HepG2 (cell line): ENCODE measurements around the gene KTI12. TPM values are rescaled to one million over a fixed set of nuclear protein-coding genes. Genes with fewer than 3 reads are reported as not detected.

Source experiments
- BCLAF1 ChIP-seq: fragments of 450-650 bp; IDR thresholded peaks from 2 replicates; pipeline ENCODE4 v1.6.1; 2017; ENCODE audit warnings: mild to moderate bottlenecking
- BRCA1 ChIP-seq: sonication (generic); formaldehyde crosslinking; IDR thresholded peaks from 2 replicates; pipeline ENCODE4 v1.4.0; 2020; ENCODE audit warnings: missing genetic modification reagents
- CHD2 ChIP-seq: IDR thresholded peaks from 2 replicates; pipeline ENCODE4 v1.6.1; 2011; ENCODE audit warnings: low read depth, low read length, improper control_type of control experiment
- HCFC1 ChIP-seq: fragments of 150-350 bp; IDR thresholded peaks from 2 replicates; pipeline ENCODE4 v1.6.1; 2014; ENCODE audit warnings: low read depth, low read length
- HDAC1 ChIP-seq: sonication (generic); formaldehyde crosslinking; IDR thresholded peaks from 2 replicates; pipeline ENCODE4 v1.5.1; 2020; ENCODE audit warnings: mild to moderate bottlenecking, missing genetic modification reagents
- MAFF ChIP-seq: IDR thresholded peaks from 2 replicates; pipeline ENCODE4 v1.6.1; 2011; ENCODE audit warnings: low read depth, low read length, improper control_type of control experiment
- NFYC ChIP-seq: IDR thresholded peaks from 2 replicates; pipeline ENCODE4 v1.6.1; 2016; ENCODE audit warnings: missing genetic modification reagents, missing compliant biosample characterization
- RELA ChIP-seq: sonication (generic); formaldehyde crosslinking; IDR thresholded peaks from 2 replicates; pipeline ENCODE4 v1.4.0; 2020; ENCODE audit warnings: missing genetic modification reagents
- RFX3 ChIP-seq: IDR thresholded peaks from 2 replicates; pipeline ENCODE4 v1.6.1; 2016; ENCODE audit warnings: missing biosample characterization, missing genetic modification reagents
- RFXAP ChIP-seq: sonication (generic); formaldehyde crosslinking; IDR thresholded peaks from 2 replicates; pipeline ENCODE4 v1.4.0; 2020; ENCODE audit warnings: missing genetic modification reagents, borderline replicate concordance
- SIX4 ChIP-seq: sonication (generic); formaldehyde crosslinking; IDR thresholded peaks from 2 replicates; pipeline ENCODE4 v1.4.0; 2020; ENCODE audit warnings: missing genetic modification reagents
- ZNF33A ChIP-seq: sonication (generic); formaldehyde crosslinking; IDR thresholded peaks from 2 replicates; pipeline ENCODE4 v1.5.1; 2020; ENCODE audit warnings: missing genetic modification reagents, mild to moderate bottlenecking, moderate library complexity, borderline replicate concordance
- ZNF547 ChIP-seq: sonication (generic); formaldehyde crosslinking; IDR thresholded peaks from 2 replicates; pipeline ENCODE4 v1.5.1; 2020; ENCODE audit warnings: mild to moderate bottlenecking, missing genetic modification reagents
- ZNF660 ChIP-seq: sonication (generic); formaldehyde crosslinking; IDR thresholded peaks from 2 replicates; pipeline ENCODE4 v1.5.1; 2020; ENCODE audit warnings: mild to moderate bottlenecking, low read depth, missing genetic modification reagents, borderline replicate concordance
- ZNF737 ChIP-seq: sonication (generic); formaldehyde crosslinking; IDR thresholded peaks from 2 replicates; pipeline ENCODE4 v1.5.0; 2020; ENCODE audit warnings: missing genetic modification reagents, mild to moderate bottlenecking, borderline replicate concordance
- ZNF773 ChIP-seq: sonication (generic); formaldehyde crosslinking; IDR thresholded peaks from 2 replicates; pipeline ENCODE4 v1.4.0; 2020; ENCODE audit warnings: missing genetic modification reagents, borderline replicate concordance
- polyA plus RNA-seq, 8 experiments: library from polyadenylated mRNA; depleted of rRNA in 3 of 8; stranded (reverse) in 7 of 8; unstranded in 1 of 8; fragments of >200 nt; fragmentation: Illumina TruSeq in 4 of 8; extraction: Trizol in 4 of 8; gene quantifications; 2 replicates each; pipeline versions ENCODE4 v1.2.1 to v1.2.3, GENCODE V29; 2011 to 2016; ENCODE audit warnings: low read depth in 4 of 8, missing spikeins in 1 of 8, mixed read lengths in 1 of 8; ENCODE audit not compliant: insufficient read depth in 1 of 8
- total RNA-seq, 5 experiments: library from RNA; depleted of rRNA; stranded (reverse); fragments of >200 nt; fragmentation: Illumina TruSeq; extraction: Trizol; gene quantifications; 2 replicates each; pipeline ENCODE4 v1.2.3, GENCODE V29; 2016; ENCODE audit warnings: low read depth in 1 of 5
- TF ChIP-seq, protein P1 (sequence below): sonication (generic); formaldehyde crosslinking; IDR thresholded peaks from 2 replicates; pipeline ENCODE4 v1.8.0; 2022; ENCODE audit warnings: missing genetic modification reagents, mild to moderate bottlenecking, borderline replicate concordance
- TF ChIP-seq, protein P2 (sequence below): sonication (generic); formaldehyde crosslinking; conservative IDR thresholded peaks from 2 replicates; pipeline ENCODE4 v1.4.0; 2020; ENCODE audit warnings: missing genetic modification reagents
- TF ChIP-seq, protein P3 (sequence below): sonication (generic); formaldehyde crosslinking; IDR thresholded peaks from 2 replicates; pipeline ENCODE4 v1.5.0; 2020; ENCODE audit warnings: missing genetic modification reagents, mild to moderate bottlenecking, borderline replicate concordance
- TF ChIP-seq, protein P4 (sequence below): IDR thresholded peaks from 2 replicates; pipeline ENCODE4 v1.6.1; 2016; ENCODE audit warnings: low read depth, control low read depth
- TF ChIP-seq, protein P5 (sequence below): sonication (generic); formaldehyde crosslinking; IDR thresholded peaks from 2 replicates; pipeline ENCODE4 v1.8.1; 2023; ENCODE audit warnings: missing genetic modification reagents, inconsistent platforms, borderline replicate concordance

KTI12 gene
- total and polyA plus RNA-seq, 2 of the 13 experiments (the other 11 are each of a cell fraction or from before 2014, with no cell fraction given): 7.4 to 10.2 TPM

DNA sequence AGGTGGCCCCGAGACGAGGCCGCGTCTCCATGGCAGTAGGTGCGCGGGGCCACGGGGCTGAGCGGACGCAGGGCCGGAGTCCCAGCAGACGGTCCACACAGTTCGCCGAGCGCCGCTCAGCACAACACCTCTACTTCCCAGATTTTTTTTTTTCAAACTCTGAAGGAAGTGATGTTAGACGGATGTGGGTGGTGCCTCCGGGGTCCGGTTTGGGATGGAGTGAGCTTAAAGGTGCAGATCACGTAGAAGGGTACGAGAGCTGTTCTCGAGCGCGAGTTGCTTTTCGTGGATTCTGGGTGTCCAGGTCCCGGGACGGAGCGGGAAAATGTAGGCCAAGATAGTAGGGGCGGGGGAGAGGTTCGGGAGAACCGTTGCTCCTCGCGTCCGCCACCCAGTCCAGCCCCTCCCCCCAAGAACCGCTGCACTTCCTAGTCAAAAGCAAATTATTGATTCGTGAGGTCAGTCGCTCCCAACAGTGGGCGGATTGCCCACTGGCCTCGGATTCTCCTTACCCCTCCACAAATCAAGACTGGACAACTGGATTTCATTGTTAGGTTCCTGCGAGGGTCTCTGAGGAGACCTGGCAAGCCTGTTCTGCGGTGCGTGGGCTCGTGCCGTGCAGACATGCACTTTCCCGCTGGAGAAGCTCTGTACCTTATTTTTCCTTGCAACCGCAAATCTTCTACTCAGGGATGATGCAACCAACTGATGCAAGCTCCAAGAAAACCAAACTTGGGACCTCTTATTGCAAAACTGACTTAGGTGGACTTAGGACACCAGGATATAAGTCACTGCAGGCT, 21.7 kb upstream of the KTI12 start, which contains the start of gene TXNDC12 (continued):
- TF ChIP-seq ZNF737 (no peak; the same call in 1 of the 2 replicates), ZNF33A (no peak), CHD2 (peak; percentile 28; the same call in 1 of the 2 replicates), BRCA1 (peak; percentile 87; the same call in 1 of the 2 replicates), NFYC (CRISPR knock-in tag) (no peak), RELA (CRISPR knock-in tag) (no peak), ZNF773 (CRISPR knock-in tag) (no peak), HCFC1 (peak; percentile 19; the same call in 1 of the 2 replicates), ZNF660 (CRISPR knock-in tag) (0 out of 2 replicates have a peak, but pooled peaks have one; percentile 61), SIX4 (CRISPR knock-in tag) (peak; percentile 48; the same call in 1 of the 2 replicates), ZNF547 (CRISPR knock-in tag) (peak; percentile 54; the same call in 1 of the 2 replicates), RFX3 (CRISPR knock-in tag) (no peak), HDAC1 (CRISPR knock-in tag) (peak; percentile 85; the same call in 1 of the 2 replicates), RFXAP (CRISPR knock-in tag) (peak; percentile 90), BCLAF1 (no peak), MAFF (no peak)
- TF ChIP-seq, protein P1, sequence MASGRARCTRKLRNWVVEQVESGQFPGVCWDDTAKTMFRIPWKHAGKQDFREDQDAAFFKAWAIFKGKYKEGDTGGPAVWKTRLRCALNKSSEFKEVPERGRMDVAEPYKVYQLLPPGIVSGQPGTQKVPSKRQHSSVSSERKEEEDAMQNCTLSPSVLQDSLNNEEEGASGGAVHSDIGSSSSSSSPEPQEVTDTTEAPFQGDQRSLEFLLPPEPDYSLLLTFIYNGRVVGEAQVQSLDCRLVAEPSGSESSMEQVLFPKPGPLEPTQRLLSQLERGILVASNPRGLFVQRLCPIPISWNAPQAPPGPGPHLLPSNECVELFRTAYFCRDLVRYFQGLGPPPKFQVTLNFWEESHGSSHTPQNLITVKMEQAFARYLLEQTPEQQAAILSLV (CRISPR knock-in tag): peak; percentile 64; the same call in 1 of the 2 replicates
- TF ChIP-seq, protein P2, sequence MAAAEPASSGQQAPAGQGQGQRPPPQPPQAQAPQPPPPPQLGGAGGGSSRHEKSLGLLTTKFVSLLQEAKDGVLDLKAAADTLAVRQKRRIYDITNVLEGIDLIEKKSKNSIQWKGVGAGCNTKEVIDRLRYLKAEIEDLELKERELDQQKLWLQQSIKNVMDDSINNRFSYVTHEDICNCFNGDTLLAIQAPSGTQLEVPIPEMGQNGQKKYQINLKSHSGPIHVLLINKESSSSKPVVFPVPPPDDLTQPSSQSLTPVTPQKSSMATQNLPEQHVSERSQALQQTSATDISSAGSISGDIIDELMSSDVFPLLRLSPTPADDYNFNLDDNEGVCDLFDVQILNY (CRISPR knock-in tag): no peak
- TF ChIP-seq, protein P3, sequence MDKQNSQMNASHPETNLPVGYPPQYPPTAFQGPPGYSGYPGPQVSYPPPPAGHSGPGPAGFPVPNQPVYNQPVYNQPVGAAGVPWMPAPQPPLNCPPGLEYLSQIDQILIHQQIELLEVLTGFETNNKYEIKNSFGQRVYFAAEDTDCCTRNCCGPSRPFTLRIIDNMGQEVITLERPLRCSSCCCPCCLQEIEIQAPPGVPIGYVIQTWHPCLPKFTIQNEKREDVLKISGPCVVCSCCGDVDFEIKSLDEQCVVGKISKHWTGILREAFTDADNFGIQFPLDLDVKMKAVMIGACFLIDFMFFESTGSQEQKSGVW (CRISPR knock-in tag): 0 out of 2 replicates have a peak, but pooled peaks have one; percentile 32
- TF ChIP-seq, protein P4, sequence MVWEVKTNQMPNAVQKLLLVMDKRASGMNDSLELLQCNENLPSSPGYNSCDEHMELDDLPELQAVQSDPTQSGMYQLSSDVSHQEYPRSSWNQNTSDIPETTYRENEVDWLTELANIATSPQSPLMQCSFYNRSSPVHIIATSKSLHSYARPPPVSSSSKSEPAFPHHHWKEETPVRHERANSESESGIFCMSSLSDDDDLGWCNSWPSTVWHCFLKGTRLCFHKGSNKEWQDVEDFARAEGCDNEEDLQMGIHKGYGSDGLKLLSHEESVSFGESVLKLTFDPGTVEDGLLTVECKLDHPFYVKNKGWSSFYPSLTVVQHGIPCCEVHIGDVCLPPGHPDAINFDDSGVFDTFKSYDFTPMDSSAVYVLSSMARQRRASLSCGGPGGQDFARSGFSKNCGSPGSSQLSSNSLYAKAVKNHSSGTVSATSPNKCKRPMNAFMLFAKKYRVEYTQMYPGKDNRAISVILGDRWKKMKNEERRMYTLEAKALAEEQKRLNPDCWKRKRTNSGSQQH (CRISPR knock-in tag): peak; percentile 55
- TF ChIP-seq, protein P5, sequence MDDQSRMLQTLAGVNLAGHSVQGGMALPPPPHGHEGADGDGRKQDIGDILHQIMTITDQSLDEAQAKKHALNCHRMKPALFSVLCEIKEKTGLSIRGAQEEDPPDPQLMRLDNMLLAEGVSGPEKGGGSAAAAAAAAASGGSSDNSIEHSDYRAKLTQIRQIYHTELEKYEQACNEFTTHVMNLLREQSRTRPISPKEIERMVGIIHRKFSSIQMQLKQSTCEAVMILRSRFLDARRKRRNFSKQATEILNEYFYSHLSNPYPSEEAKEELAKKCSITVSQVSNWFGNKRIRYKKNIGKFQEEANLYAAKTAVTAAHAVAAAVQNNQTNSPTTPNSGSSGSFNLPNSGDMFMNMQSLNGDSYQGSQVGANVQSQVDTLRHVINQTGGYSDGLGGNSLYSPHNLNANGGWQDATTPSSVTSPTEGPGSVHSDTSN: no peak
